GM21529 (cell line): ENCODE measurements around the gene HTT-AS.

Source experiments
- ATAC-seq: cut with Tn5 transposase; IDR thresholded peaks from one replicate; pipeline ENCODE4 v1.9.1; 2021; ENCODE audit not compliant: unreplicated experiment

The HTT-AS gene

GRCh38 chr4:3091464-3091863 lies 17.1 kb upstream of the HTT-AS start:
- ATAC-seq = no peak

- no peak for ATAC-seq
These were observed 12.9 kb upstream of the HTT-AS start for GRCh38 chr4:3087115-3087797.

GRCh38 chr4:3085948-3086670 lies 11.8 kb upstream of the HTT-AS start:
- no peak for ATAC-seq

- ATAC-seq = no peak
These were observed 9.4 kb upstream of the HTT-AS start for GRCh38 chr4:3083732-3084131.

- no peak for ATAC-seq
These were observed 8.7 kb upstream of the HTT-AS start for GRCh38 chr4:3082925-3083515.

GRCh38 chr4:3079694-3080123 lies 5.4 kb upstream of the HTT-AS start:
- peak; percentile 33 for ATAC-seq

GRCh38 chr4:3077796-3078195 lies 3.5 kb upstream of the HTT-AS start:
- ATAC-seq = peak; percentile 38

GRCh38 chr4:3075652-3075981 lies 1.3 kb upstream of the HTT-AS start:
- no peak for ATAC-seq

GRCh38 chr4:3074846-3075651 lies 711 bp upstream of the HTT-AS start:
- ATAC-seq = peak; percentile 19

GRCh38 chr4:3073158-3074077 lies 920 bp downstream of the HTT-AS start:
- ATAC-seq = peak; percentile 23

- no peak for ATAC-seq
These were observed 2.5 kb downstream of the HTT-AS start for GRCh38 chr4:3071811-3072210.

- no peak for ATAC-seq
These were observed 3.4 kb downstream of the HTT-AS start for GRCh38 chr4:3070709-3071500.

- no peak for ATAC-seq
These were observed 4.6 kb downstream of the HTT-AS start for GRCh38 chr4:3069661-3070199.

GRCh38 chr4:3067473-3068001 lies 6.8 kb downstream of the HTT-AS start:
- no peak for ATAC-seq

- ATAC-seq = no peak
These were observed 7.4 kb downstream of the HTT-AS start for GRCh38 chr4:3066836-3067400.

- ATAC-seq = no peak
These were observed 8.8 kb downstream of the HTT-AS start for GRCh38 chr4:3065551-3065950.

- no peak for ATAC-seq
These were observed 11.9 kb downstream of the HTT-AS start for GRCh38 chr4:3062471-3062870.

GRCh38 chr4:3060946-3061345 lies 13.4 kb downstream of the HTT-AS start:
- ATAC-seq = no peak

- no peak for ATAC-seq
These were observed 14.4 kb downstream of the HTT-AS start for GRCh38 chr4:3059943-3060342.
